Breast epithelium (tissue), 3 donors: ENCODE data around the gene ZC3H4.

Experiments used
- POLR2A ChIP-seq: fragments of 450-650 bp; IDR thresholded peaks from one replicate; pipeline ENCODE4 v1.6.1; 2016; ENCODE audit warnings: antibody characterized with exemption, mild to moderate bottlenecking, moderate library complexity
- TF ChIP-seq, protein P1 (sequence below), 3 donors: fragments of 450-650 bp; IDR thresholded peaks; one replicate each; pipeline ENCODE4 v1.5.1; 2016 to 2017; ENCODE audit warnings: antibody characterized with exemption in 3 of 3, mild to moderate bottlenecking in 3 of 3, moderate library complexity in 3 of 3

DNA sequence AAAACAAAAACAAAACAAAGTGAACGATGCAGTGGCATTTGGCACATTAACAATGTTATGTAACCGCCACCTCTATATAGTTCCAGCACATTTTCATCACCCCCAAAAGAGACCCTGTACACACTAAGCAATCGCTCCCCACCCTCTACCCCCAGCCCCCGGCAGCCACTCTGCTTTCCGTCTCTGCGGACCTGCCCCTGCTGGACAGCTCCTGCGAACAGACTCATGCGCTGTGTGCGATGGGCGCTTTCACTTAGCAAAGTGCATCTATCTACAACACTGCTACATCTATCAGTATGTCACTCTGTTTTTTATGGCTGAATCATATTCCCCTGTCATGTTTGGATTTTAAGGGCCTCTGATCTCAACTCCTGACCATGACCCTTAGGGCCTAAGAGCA, 40.0 kb downstream of the ZC3H4 start:
- TF ChIP-seq, protein P1, sequence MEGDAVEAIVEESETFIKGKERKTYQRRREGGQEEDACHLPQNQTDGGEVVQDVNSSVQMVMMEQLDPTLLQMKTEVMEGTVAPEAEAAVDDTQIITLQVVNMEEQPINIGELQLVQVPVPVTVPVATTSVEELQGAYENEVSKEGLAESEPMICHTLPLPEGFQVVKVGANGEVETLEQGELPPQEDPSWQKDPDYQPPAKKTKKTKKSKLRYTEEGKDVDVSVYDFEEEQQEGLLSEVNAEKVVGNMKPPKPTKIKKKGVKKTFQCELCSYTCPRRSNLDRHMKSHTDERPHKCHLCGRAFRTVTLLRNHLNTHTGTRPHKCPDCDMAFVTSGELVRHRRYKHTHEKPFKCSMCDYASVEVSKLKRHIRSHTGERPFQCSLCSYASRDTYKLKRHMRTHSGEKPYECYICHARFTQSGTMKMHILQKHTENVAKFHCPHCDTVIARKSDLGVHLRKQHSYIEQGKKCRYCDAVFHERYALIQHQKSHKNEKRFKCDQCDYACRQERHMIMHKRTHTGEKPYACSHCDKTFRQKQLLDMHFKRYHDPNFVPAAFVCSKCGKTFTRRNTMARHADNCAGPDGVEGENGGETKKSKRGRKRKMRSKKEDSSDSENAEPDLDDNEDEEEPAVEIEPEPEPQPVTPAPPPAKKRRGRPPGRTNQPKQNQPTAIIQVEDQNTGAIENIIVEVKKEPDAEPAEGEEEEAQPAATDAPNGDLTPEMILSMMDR (IDR thresholded peaks at IDR 0.05): no peak
- no peak for TF ChIP-seq POLR2A
